ENCODE measurements around the gene CSMD2.

The CSMD2 gene

DNA sequence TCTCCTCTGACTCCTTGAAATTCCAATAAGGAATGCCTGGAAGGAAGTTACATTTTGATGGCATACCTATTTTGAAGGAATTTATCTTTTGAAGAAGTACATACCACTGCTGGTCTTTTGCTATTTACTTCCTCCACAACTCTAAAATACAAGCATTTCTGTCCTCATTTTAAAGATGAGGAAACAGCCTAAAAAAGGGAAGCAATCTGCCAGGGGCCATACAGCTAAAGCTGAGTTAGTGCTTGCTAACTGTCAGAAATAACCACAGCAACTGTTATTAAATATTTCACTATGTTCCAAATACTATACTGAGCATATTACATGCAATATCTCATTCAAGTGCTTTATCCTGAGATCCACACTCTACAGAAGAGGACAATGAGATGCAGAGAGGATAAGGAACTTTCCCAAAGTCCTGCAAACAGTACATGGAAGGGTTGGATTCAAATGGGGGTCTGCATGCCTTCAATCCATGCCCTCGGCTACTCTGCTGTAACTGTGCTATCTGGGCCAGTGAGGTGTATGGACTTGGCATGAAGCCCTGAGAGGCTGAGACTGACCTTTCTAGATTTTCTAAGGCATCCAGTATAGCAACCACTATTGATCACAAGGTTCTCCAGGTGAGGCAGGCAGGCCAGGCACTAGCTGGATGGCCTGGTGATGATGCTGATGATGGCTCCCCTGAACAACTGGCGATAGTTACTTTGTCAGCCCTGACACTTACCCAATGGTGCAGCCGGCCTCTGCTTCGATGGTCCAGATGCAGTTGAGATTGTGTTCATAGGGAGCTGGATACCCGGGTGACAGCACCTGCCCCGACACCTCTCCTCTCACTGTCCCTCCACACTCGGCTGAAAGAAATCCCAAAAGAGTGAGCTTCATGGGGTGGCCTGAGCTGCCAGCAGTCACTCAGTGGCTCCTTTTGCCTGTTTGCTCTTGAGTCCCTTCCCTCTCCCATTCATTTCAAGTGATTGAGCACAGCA, 472.5 kb downstream of the CSMD2 start:
- FAIRE-seq, result no peak
- no peak for DNase-seq (ENCODE audit: insufficient read length, low spot score)
- TF ChIP-seq, protein P1, sequence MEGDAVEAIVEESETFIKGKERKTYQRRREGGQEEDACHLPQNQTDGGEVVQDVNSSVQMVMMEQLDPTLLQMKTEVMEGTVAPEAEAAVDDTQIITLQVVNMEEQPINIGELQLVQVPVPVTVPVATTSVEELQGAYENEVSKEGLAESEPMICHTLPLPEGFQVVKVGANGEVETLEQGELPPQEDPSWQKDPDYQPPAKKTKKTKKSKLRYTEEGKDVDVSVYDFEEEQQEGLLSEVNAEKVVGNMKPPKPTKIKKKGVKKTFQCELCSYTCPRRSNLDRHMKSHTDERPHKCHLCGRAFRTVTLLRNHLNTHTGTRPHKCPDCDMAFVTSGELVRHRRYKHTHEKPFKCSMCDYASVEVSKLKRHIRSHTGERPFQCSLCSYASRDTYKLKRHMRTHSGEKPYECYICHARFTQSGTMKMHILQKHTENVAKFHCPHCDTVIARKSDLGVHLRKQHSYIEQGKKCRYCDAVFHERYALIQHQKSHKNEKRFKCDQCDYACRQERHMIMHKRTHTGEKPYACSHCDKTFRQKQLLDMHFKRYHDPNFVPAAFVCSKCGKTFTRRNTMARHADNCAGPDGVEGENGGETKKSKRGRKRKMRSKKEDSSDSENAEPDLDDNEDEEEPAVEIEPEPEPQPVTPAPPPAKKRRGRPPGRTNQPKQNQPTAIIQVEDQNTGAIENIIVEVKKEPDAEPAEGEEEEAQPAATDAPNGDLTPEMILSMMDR (IDR thresholded peaks at IDR 0.05; ENCODE audit: insufficient read depth, missing control alignments), result no peak

DNA sequence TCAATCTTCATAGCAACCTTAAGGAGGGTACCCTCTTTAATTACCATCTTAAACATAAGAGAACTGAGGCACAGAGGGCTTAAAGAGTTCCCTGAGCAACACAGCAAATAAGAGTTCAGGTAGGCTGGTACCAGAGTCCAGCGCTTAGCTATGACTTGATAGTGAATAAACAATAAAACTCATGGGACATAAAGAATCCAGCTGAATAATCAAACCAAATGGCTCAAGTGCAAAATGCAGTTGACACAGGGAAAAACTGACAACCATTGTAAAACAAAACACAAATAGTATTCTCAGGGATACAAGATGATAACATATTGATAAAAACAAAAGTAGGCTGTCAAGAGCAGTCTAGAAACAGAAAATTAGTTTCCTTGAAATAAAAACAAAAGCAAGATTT, 478.0 kb downstream of the CSMD2 start:
- DNase-seq (ENCODE audit: insufficient read length, low spot score) (no peak), FAIRE-seq (no peak)
- TF ChIP-seq, protein P1 (IDR thresholded peaks at IDR 0.05; ENCODE audit: insufficient read depth, missing control alignments), result no peak

- DNase-seq (ENCODE audit: insufficient read length, low spot score) (no peak), FAIRE-seq (no peak)
- TF ChIP-seq, protein P1 (IDR thresholded peaks at IDR 0.05; ENCODE audit: insufficient read depth, missing control alignments), result no peak
Observed at GRCh38 chr1:33686551-33686950, 478.5 kb downstream of the CSMD2 start.

DNA sequence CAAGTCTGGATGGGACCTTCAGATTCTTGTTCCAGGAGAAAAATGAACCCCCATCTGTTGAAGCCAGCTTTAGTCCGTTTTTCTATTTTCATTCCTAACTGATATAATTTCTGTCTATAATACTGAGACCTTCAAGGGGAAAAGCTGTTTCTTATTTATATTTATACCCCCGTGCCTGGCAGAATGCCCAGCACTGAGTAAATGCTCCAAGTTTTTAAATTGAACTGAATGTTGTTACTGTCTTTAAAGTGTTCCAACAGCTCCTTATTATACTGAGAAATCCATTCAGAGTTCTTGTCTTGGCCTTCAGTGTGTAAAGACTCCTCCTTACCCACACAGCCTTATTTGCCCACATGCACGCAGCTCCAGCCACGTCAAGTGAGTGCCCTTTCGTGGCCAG, 479.8 kb downstream of the CSMD2 start:
- no peak for FAIRE-seq
- DNase-seq (ENCODE audit: insufficient read length, low spot score), result no peak
- TF ChIP-seq, protein P1 (IDR thresholded peaks at IDR 0.05; ENCODE audit: insufficient read depth, missing control alignments), result no peak

DNA sequence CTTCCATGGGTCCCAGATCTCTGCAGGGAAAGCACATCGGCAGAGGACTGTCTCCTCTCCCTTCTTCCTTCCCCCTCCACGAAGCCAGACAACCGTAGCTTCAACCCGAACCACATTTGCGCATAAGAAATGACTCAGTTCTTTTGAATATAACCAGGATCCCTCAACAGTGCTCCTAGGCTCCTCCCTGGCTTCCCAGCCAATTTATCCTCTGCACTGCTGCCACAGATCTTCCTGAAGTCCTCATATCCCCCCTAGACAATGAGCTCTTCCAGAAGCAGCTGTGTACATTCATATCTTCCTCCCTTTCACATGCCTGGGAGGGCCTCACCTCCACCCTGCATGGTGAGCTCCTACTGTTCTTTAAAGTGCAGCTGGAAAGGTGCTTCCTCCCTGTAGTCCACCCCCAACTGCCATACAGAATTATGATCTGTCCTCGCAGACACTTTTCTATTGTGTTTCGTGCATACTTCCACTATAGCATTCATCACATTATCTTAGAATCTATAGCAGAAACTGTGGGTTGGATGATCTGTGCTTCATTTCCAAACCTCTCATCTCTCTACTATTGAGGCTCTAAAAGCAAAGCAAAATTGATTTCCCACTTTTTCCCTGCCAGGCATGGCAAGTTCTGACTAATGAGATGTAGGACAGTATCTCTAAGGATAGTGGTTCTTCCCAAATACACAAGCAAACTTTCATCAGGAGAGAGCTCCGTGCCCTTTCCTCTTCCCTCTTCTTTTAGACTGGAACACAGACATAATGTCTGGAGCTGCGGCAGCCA, 480.4 kb downstream of the CSMD2 start:
- FAIRE-seq (no peak), DNase-seq (ENCODE audit: insufficient read length, low spot score) (no peak)
- TF ChIP-seq, protein P1 (IDR thresholded peaks at IDR 0.05; ENCODE audit: insufficient read depth, missing control alignments), result no peak

- TF ChIP-seq, protein P1 (IDR thresholded peaks at IDR 0.05; ENCODE audit: insufficient read depth, missing control alignments), result no peak
- FAIRE-seq, result no peak
- DNase-seq (ENCODE audit: insufficient read length, low spot score), result no peak
Observed at GRCh38 chr1:33683913-33684312, 481.1 kb downstream of the CSMD2 start.
